K562 (cell line): ENCODE data around the gene MYCBPAP. TPM values are rescaled to one million over a fixed set of nuclear protein-coding genes. Genes with fewer than 3 reads are reported as not detected.
A peak's percentile ranks its signal among the peaks of the same experiment; 100 is the strongest.

ENCODE experiments used
- CBFB ChIP-seq: sonication (generic); formaldehyde crosslinking; IDR thresholded peaks from 2 replicates; pipeline ENCODE4 v1.4.0; 2020; ENCODE audit warnings: mild to moderate bottlenecking, missing genetic modification reagents
- CREB1 ChIP-seq, 2 experiments: sonication (generic) in 1 of 2; formaldehyde crosslinking in 1 of 2; IDR thresholded peaks; 2 replicates each; pipeline versions ENCODE4 v1.6.1 to v1.8.0; 2012 to 2022; ENCODE audit warnings: inconsistent platforms in 1 of 2, mild to moderate bottlenecking in 1 of 2, missing genetic modification reagents in 1 of 2, moderate library complexity in 1 of 2
- DNMT1 ChIP-seq: fragments of 450-650 bp; IDR thresholded peaks from 2 replicates; pipeline ENCODE4 v1.6.1; 2016; ENCODE audit warnings: antibody characterized with exemption, mild to moderate bottlenecking
- FOS ChIP-seq: IDR thresholded peaks from 3 replicates; pipeline ENCODE4 v1.6.1; 2011; ENCODE audit not compliant: insufficient read length; ENCODE audit errors: extremely low read depth
- MAFG ChIP-seq: fragments of 450-650 bp; conservative IDR thresholded peaks from 2 replicates; pipeline ENCODE4 v1.6.1; 2016; ENCODE audit warnings: missing genetic modification characterization, missing compliant biosample characterization
- MTF1 ChIP-seq: fragments of 250-450 bp; sonication (Bioruptor Pico); IDR thresholded peaks from 2 replicates; pipeline ENCODE4 v1.9.0; 2021; ENCODE audit warnings: moderate library complexity, mild to moderate bottlenecking, inconsistent platforms, borderline replicate concordance
- NR3C1 ChIP-seq: sonication (generic); formaldehyde crosslinking; IDR thresholded peaks from 2 replicates; pipeline ENCODE4 v1.8.1; 2022; ENCODE audit warnings: missing genetic modification reagents
- PHB ChIP-seq: fragments of 250-450 bp; sonication (Bioruptor Pico); IDR thresholded peaks from 2 replicates; pipeline ENCODE4 v1.5.0; 2021
- POLR3A ChIP-seq: IDR thresholded peaks from 2 replicates; pipeline ENCODE4 v1.6.1; 2011; ENCODE audit warnings: borderline replicate concordance, mild to moderate bottlenecking, moderate library complexity; ENCODE audit not compliant: insufficient read length, insufficient read depth; ENCODE audit errors: extremely low read depth
- PYGO2 ChIP-seq: fragments of 450-650 bp; IDR thresholded peaks from 2 replicates; pipeline ENCODE4 v1.6.1; 2016; ENCODE audit warnings: mild to moderate bottlenecking, missing genetic modification characterization, moderate library complexity, missing compliant biosample characterization
- RBM14 ChIP-seq: fragments of 200-400 bp; formaldehyde crosslinking; IDR thresholded peaks from 2 replicates; pipeline ENCODE4 v1.6.1; 2018; ENCODE audit warnings: low read depth, mild to moderate bottlenecking, low read length, moderate library complexity, borderline replicate concordance; ENCODE audit not compliant: insufficient read depth
- SMAD4 ChIP-seq: fragments of 250-450 bp; sonication (Bioruptor Pico); conservative IDR thresholded peaks from 2 replicates; pipeline ENCODE4 v1.8.0; 2021; ENCODE audit warnings: inconsistent platforms, mild to moderate bottlenecking, moderate library complexity
- polyA plus RNA-seq, 8 experiments: library from polyadenylated mRNA; depleted of rRNA in 4 of 8; stranded (reverse) in 5 of 8; unstranded in 3 of 8; fragments of >200 nt; fragmentation: Nextera tagmentation in 2 of 8; fragmentation: Illumina TruSeq in 1 of 8; extraction: Ambion mirVana in 2 of 8; extraction: Trizol in 1 of 8; gene quantifications; 2 replicates each; pipeline versions ENCODE4 v1.2.1 to v1.2.3, GENCODE V29; 2011 to 2014; ENCODE audit warnings: inconsistent platforms in 1 of 8, missing spikeins in 1 of 8
- total RNA-seq, 7 experiments: library from RNA; depleted of rRNA in 6 of 7; stranded (reverse); fragments of >200 nt in 6 of 7; fragmentation: Illumina TruSeq in 2 of 7; extraction: Trizol in 2 of 7; gene quantifications; 2 replicates each; pipeline versions ENCODE4 v1.2.1 to v1.2.3, GENCODE V29; 2011 to 2021; ENCODE audit warnings: low replicate concordance in 1 of 7
- TF ChIP-seq, protein P1 (sequence below): fragments of 450-650 bp; IDR thresholded peaks from 2 replicates; pipeline ENCODE4 v1.6.1; 2016; ENCODE audit warnings: mild to moderate bottlenecking
- TF ChIP-seq, protein P2 (sequence below): fragments of 450-650 bp; formaldehyde crosslinking; IDR thresholded peaks from 2 replicates; pipeline ENCODE4 v1.4.0; 2022; ENCODE audit warnings: mild to moderate bottlenecking, moderate library complexity
- TF ChIP-seq, protein P3 (sequence below), 2 experiments: IDR thresholded peaks; 2 replicates each; pipeline ENCODE4 v1.6.1; 2011; ENCODE audit warnings: borderline replicate concordance in 1 of 2, control low read depth in 1 of 2, low read depth in 1 of 2, low read length in 1 of 2, mild to moderate bottlenecking in 1 of 2, mixed read lengths in 1 of 2, moderate library complexity in 1 of 2; ENCODE audit not compliant: insufficient read depth in 1 of 2, insufficient read length in 1 of 2, poor library complexity in 1 of 2, severe bottlenecking in 1 of 2; ENCODE audit errors: extremely low read depth in 1 of 2
- TF ChIP-seq, protein P4 (sequence below): fragments of 250-450 bp; sonication (Bioruptor Pico); IDR thresholded peaks from 2 replicates; pipeline ENCODE4 v1.4.0; 2020; ENCODE audit warnings: mild to moderate bottlenecking, moderate library complexity

Gene MYCBPAP
- total and polyA plus RNA-seq, 9 of the 15 experiments (the other 6 are each of a cell fraction or from before 2014, with no cell fraction given) = not detected

DNA sequence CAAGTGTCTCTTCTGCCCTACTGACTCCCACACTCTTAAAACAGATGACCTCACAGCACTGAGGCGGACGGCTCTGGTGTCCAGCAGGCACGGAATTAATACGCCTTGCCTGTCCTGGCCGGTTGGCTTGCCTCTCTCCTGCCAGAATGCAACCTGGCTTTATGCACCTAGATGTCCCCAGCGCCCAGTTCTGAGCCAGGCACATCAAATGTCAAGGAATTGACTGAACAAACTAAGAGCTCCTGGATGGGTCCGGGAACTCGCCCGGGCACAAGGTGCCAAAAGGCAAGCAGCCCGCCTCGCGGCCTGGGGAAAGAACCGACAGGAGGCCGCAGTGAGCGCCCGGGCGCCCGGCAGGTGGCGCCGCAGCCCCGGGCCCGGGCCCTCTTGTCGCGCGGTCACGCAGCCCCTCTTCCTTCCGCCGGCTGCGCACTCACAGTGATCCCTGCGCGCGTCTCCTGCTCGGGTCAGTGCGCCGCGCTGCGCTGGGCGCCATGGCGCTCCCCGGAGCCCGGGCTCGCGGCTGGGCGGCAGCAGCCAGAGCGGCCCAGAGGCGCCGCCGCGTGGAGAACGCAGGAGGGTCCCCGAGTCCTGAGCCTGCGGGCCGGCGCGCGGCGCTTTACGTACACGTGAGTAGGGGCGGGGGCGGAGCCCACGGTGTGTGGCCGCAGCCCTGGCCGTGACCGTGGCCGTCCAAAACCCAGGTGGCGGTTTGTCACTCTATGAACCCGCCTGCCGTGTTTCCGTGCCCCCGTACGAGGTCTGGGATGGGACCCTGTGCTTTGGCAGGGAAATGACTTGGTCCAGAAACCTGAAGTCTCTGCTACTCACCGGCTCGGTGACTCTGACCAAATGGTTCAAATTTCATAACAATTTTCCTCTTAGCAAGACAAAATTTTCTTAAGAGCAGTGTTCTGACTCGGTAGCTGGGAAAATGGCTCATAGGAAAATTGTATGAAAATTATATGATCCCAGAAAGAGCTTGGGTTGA, 29.6 kb upstream of the MYCBPAP start, which contains the start of gene RSAD1 (continued):
- TF ChIP-seq MTF1 (CRISPR knock-in tag) = no peak
- TF ChIP-seq, protein P1, sequence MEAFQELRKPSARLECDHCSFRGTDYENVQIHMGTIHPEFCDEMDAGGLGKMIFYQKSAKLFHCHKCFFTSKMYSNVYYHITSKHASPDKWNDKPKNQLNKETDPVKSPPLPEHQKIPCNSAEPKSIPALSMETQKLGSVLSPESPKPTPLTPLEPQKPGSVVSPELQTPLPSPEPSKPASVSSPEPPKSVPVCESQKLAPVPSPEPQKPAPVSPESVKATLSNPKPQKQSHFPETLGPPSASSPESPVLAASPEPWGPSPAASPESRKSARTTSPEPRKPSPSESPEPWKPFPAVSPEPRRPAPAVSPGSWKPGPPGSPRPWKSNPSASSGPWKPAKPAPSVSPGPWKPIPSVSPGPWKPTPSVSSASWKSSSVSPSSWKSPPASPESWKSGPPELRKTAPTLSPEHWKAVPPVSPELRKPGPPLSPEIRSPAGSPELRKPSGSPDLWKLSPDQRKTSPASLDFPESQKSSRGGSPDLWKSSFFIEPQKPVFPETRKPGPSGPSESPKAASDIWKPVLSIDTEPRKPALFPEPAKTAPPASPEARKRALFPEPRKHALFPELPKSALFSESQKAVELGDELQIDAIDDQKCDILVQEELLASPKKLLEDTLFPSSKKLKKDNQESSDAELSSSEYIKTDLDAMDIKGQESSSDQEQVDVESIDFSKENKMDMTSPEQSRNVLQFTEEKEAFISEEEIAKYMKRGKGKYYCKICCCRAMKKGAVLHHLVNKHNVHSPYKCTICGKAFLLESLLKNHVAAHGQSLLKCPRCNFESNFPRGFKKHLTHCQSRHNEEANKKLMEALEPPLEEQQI = no peak
- TF ChIP-seq, protein P2, sequence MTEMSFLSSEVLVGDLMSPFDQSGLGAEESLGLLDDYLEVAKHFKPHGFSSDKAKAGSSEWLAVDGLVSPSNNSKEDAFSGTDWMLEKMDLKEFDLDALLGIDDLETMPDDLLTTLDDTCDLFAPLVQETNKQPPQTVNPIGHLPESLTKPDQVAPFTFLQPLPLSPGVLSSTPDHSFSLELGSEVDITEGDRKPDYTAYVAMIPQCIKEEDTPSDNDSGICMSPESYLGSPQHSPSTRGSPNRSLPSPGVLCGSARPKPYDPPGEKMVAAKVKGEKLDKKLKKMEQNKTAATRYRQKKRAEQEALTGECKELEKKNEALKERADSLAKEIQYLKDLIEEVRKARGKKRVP (CRISPR knock-in tag) = no peak
- TF ChIP-seq SMAD4 (CRISPR knock-in tag) = peak; percentile 91; the same call in 1 of the 2 replicates
- no peak for TF ChIP-seq MAFG
- no peak for TF ChIP-seq CBFB (CRISPR knock-in tag)
- peak; percentile 84 for TF ChIP-seq CREB1 (IDR thresholded peaks at IDR 0.05)
- TF ChIP-seq CREB1 (CRISPR knock-in tag; IDR thresholded peaks at IDR 0.05) = peak; percentile 84
- TF ChIP-seq PYGO2 (tag) = no peak
- peak; percentile 84 for TF ChIP-seq NR3C1 (CRISPR knock-in tag)
- TF ChIP-seq FOS = no peak
- TF ChIP-seq POLR3A = no peak
- TF ChIP-seq RBM14 = no peak
- TF ChIP-seq, protein P3, sequence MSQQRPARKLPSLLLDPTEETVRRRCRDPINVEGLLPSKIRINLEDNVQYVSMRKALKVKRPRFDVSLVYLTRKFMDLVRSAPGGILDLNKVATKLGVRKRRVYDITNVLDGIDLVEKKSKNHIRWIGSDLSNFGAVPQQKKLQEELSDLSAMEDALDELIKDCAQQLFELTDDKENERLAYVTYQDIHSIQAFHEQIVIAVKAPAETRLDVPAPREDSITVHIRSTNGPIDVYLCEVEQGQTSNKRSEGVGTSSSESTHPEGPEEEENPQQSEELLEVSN (IDR thresholded peaks at IDR 0.05; ENCODE audit: borderline replicate concordance in 1 of 2, extremely low read depth in 1 of 2, insufficient read depth in 1 of 2, insufficient read length in 1 of 2, low read depth in 1 of 2, low read length in 1 of 2, poor library complexity in 1 of 2, severe bottlenecking in 1 of 2) = peak; percentile 77 to 89
- TF ChIP-seq DNMT1 = no peak
- TF ChIP-seq, protein P4, sequence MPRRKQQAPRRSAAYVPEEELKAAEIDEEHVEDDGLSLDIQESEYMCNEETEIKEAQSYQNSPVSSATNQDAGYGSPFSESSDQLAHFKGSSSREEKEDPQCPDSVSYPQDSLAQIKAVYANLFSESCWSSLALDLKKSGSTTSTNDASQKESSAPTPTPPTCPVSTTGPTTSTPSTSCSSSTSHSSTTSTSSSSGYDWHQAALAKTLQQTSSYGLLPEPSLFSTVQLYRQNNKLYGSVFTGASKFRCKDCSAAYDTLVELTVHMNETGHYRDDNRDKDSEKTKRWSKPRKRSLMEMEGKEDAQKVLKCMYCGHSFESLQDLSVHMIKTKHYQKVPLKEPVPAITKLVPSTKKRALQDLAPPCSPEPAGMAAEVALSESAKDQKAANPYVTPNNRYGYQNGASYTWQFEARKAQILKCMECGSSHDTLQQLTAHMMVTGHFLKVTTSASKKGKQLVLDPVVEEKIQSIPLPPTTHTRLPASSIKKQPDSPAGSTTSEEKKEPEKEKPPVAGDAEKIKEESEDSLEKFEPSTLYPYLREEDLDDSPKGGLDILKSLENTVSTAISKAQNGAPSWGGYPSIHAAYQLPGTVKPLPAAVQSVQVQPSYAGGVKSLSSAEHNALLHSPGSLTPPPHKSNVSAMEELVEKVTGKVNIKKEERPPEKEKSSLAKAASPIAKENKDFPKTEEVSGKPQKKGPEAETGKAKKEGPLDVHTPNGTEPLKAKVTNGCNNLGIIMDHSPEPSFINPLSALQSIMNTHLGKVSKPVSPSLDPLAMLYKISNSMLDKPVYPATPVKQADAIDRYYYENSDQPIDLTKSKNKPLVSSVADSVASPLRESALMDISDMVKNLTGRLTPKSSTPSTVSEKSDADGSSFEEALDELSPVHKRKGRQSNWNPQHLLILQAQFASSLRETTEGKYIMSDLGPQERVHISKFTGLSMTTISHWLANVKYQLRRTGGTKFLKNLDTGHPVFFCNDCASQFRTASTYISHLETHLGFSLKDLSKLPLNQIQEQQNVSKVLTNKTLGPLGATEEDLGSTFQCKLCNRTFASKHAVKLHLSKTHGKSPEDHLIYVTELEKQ (CRISPR knock-in tag) = no peak
- TF ChIP-seq PHB (CRISPR knock-in tag) = no peak
